Panc1 (cell line): ENCODE data around the gene NDUFS6.

Experiments used
- CTCF ChIP-seq: fragments of 450-650 bp; IDR thresholded peaks from 2 replicates; pipeline ENCODE4 v1.5.1; 2017; ENCODE audit warnings: mild to moderate bottlenecking
- TCF7L2 ChIP-seq: IDR thresholded peaks from 2 replicates; pipeline ENCODE4 v1.6.1; 2011; ENCODE audit warnings: mild to moderate bottlenecking, low read depth, low read length, inconsistent platforms

GRCh38 chr5:1850324-1851154 lies 49.3 kb downstream of the NDUFS6 start:
- TF ChIP-seq TCF7L2: no peak
- no peak for TF ChIP-seq CTCF
